CD4-positive, alpha-beta T cell treated with Interleukin-2 at 100 ng/mL for 4 hours (primary cell): Measurements from ENCODE around the gene CMPK1.

Experiments used
- DNase-seq: peaks from one replicate; pipeline ENCODE4 v3.0.0-alpha.2; 2020; ENCODE audit warnings: low spot score

CMPK1 gene

DNA sequence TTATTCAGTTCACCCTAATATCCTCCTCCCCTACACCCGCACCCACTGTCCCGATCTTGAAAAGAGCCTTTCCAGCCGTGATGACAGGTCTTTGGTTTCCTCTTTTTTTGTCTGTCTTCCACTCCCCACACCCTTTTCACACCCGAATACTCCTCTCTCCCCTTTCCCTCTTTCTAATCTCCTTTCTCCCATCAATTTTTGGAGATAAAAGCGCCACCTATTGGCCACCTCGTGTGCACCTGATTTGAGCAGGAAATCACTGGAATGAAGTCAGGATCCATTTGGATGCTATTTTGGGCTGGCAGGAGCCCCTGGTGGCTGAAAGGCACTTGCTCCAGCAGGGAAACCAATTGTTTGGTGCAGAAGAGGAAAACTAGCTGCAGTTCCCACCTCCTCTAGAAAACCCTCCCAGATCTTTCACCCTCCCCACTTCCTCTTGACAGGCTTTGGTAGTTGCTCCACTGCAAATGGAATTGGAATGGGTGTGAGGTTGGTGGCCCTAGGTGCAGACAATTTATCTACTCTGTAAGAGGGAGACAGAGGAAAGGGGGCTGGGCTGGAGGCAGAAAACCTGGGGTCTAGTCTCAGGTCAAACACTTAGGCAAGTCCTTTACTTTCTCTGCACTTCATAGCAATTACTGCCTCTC, 90.9 kb downstream of the CMPK1 start:
- peak; percentile 19 for DNase-seq
